Chondrocyte (in vitro differentiated cells): ENCODE measurements around the gene TDRD12. TPM values are rescaled to one million over a fixed set of nuclear protein-coding genes. Genes with fewer than 3 reads are reported as not detected.

ENCODE experiments used
- DNase-seq: peaks from one replicate; pipeline ENCODE4 v3.0.0; 2021; ENCODE audit warnings: mixed read lengths, low spot score
- H3K27ac Mint-ChIP-seq: one replicate; pipeline ENCODE4 v1.8.0; 2021; ENCODE audit warnings: mild to moderate bottlenecking, moderate library complexity, mixed read lengths; ENCODE audit not compliant: unreplicated experiment
- H3K27me3 Mint-ChIP-seq: 2 replicates; pipeline ENCODE4 v1.8.0; 2021; ENCODE audit warnings: low read depth, mixed read lengths
- H3K36me3 Mint-ChIP-seq: 2 replicates; pipeline ENCODE4 v1.8.0; 2021; ENCODE audit warnings: low read depth, mixed read lengths
- H3K4me1 Mint-ChIP-seq: 2 replicates; pipeline ENCODE4 v1.8.0; 2021; ENCODE audit warnings: low read depth, mild to moderate bottlenecking, mixed read lengths
- H3K4me3 Mint-ChIP-seq: one replicate; pipeline ENCODE4 v1.8.0; 2021; ENCODE audit warnings: mild to moderate bottlenecking, moderate library complexity, mixed read lengths; ENCODE audit not compliant: unreplicated experiment
- H3K9me3 Mint-ChIP-seq: 2 replicates; pipeline ENCODE4 v1.8.0; 2021; ENCODE audit warnings: low read depth, mixed read lengths
- total RNA-seq: library from RNA; stranded (reverse); gene quantifications from 3 replicates; pipeline ENCODE4 v1.2.1, GENCODE V29; 2021
- TF ChIP-seq, protein P1 (sequence below): fragments of 200-600 bp; sonication (generic); IDR thresholded peaks from 2 replicates; pipeline ENCODE4 v1.5.0; 2021; ENCODE audit warnings: antibody characterized with exemption, mild to moderate bottlenecking, moderate library complexity

Gene TDRD12
- total RNA-seq, 1 donor from 2014 or later: 0.22 TPM

DNA sequence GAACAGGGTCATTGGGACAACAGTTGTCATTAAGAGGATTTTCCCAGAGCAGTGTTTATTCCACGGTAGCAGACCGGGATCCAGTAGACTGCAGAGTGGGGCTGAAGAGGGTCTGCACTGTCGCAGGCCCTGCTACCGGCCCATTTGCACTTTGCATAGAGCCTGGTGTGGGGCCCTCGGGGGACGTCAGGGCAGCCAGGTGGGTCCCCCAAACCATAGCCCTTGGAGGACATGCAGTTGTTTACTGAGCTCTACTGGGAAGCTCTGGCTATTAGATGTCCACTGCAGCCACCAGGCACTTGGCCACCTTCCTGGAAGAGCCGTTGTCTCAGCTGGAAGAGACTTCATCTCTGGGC, 104.2 kb downstream of the TDRD12 start:
- Mint-ChIP-seq H3K27me3 (peaks cover 29% of the 10 kb centered on the region), H3K9me3 (no peaks in the 10 kb centered on the region), H3K4me3 (no peak overlapping the region), H3K27ac (no peak overlapping the region), H3K36me3 (no peaks in the 10 kb centered on the region), H3K4me1 (no peaks in the 10 kb centered on the region)
- peak; percentile 51 for DNase-seq
- TF ChIP-seq, protein P1, sequence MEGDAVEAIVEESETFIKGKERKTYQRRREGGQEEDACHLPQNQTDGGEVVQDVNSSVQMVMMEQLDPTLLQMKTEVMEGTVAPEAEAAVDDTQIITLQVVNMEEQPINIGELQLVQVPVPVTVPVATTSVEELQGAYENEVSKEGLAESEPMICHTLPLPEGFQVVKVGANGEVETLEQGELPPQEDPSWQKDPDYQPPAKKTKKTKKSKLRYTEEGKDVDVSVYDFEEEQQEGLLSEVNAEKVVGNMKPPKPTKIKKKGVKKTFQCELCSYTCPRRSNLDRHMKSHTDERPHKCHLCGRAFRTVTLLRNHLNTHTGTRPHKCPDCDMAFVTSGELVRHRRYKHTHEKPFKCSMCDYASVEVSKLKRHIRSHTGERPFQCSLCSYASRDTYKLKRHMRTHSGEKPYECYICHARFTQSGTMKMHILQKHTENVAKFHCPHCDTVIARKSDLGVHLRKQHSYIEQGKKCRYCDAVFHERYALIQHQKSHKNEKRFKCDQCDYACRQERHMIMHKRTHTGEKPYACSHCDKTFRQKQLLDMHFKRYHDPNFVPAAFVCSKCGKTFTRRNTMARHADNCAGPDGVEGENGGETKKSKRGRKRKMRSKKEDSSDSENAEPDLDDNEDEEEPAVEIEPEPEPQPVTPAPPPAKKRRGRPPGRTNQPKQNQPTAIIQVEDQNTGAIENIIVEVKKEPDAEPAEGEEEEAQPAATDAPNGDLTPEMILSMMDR: no peak

GRCh38 chr19:32824191-32824751, 104.7 kb downstream of the TDRD12 start:
- H3K36me3 Mint-ChIP-seq: peaks cover 2% of the 10 kb centered on the region
- H3K9me3 Mint-ChIP-seq: no peaks in the 10 kb centered on the region
- DNase-seq: peak; percentile 86
- no peak overlapping the region for H3K27ac Mint-ChIP-seq
- no peaks in the 10 kb centered on the region for H3K4me1 Mint-ChIP-seq
- H3K4me3 Mint-ChIP-seq: no peak overlapping the region
- TF ChIP-seq, protein P1: no peak
- H3K27me3 Mint-ChIP-seq: peaks cover 28% of the 10 kb centered on the region

- Mint-ChIP-seq H3K9me3 (no peaks in the 10 kb centered on the region), H3K27me3 (peaks cover 21% of the 10 kb centered on the region), H3K27ac (no peak overlapping the region), H3K4me3 (no peak overlapping the region), H3K36me3 (peaks cover 2% of the 10 kb centered on the region), H3K4me1 (no peaks in the 10 kb centered on the region)
- TF ChIP-seq, protein P1: no peak
- peak; percentile 46 for DNase-seq
Measured at GRCh38 chr19:32824916-32825608, 105.5 kb downstream of the TDRD12 start.

- H3K9me3 Mint-ChIP-seq: no peaks in the 10 kb centered on the region
- no peak overlapping the region for H3K4me3 Mint-ChIP-seq
Measured at GRCh38 chr19:32828139-32828538, 108.6 kb downstream of the TDRD12 start.

GRCh38 chr19:32828643-32829344, 109.2 kb downstream of the TDRD12 start:
- DNase-seq: peak; percentile 62
- Mint-ChIP-seq H3K27ac (no peak overlapping the region), H3K4me3 (no peak overlapping the region), H3K9me3 (no peaks in the 10 kb centered on the region), H3K27me3 (peaks cover 13% of the 10 kb centered on the region), H3K4me1 (no peaks in the 10 kb centered on the region), H3K36me3 (peaks cover 6% of the 10 kb centered on the region)
- TF ChIP-seq, protein P1: no peak

More at GRCh38 chr19:32828139-32828538, 108.6 kb downstream of the TDRD12 start:
- Mint-ChIP-seq H3K27me3 (peaks cover 13% of the 10 kb centered on the region), H3K27ac (no peak overlapping the region), H3K4me1 (no peaks in the 10 kb centered on the region), H3K36me3 (peaks cover 6% of the 10 kb centered on the region)
- TF ChIP-seq, protein P1: no peak
- no peak for DNase-seq
